Measurements from ENCODE around the gene ICAM3. TPM values are rescaled to one million over a fixed set of nuclear protein-coding genes. Genes with fewer than 3 reads are reported as not detected.

ICAM3 gene

GRCh38 chr19:10286803-10287737 is 52.4 kb downstream of the ICAM3 start, which contains the start of gene ICAM4:
Gene ICAM4, plus strand, starts transcription at chr19:10286955. Its CDS starts 58 bp downstream, at chr19:10287013.
- no peak within 1 kb of the TSS for H3K4me2 ChIP-seq (ENCODE audit: low read length)
- peaks cover 47% of the 10 kb centered on the region for H3K27me3 ChIP-seq (ENCODE audit: control insufficient read depth, insufficient read depth, low read length)
- peaks cover 33% of the 10 kb centered on the region for H3K4me1 ChIP-seq (ENCODE audit: control insufficient read depth, insufficient read depth, low read length)
- H3K9me3 ChIP-seq (replicated peaks; ENCODE audit: low read length): no peaks in the 10 kb centered on the region
- H3K4me3 ChIP-seq (ENCODE audit: low read length): no peak within 1 kb of the TSS
- H3K36me3 ChIP-seq (ENCODE audit: insufficient read depth, low read length): no peaks in the 10 kb centered on the region
- H3K9ac ChIP-seq (ENCODE audit: low read depth, low read length): no peak within 1 kb of the TSS

GRCh38 chr19:10285393-10285792 is 54.0 kb downstream of the ICAM3 start:
- Histone ChIP-seq H3K4me1 (ENCODE audit: control insufficient read depth, insufficient read depth, low read length) (peaks cover 17% of the 10 kb centered on the region), H3K4me2 (ENCODE audit: low read length) (no peak overlapping the region), H3K9me3 (replicated peaks; ENCODE audit: low read length) (no peaks in the 10 kb centered on the region), H3K4me3 (ENCODE audit: low read length) (no peak overlapping the region), H3K27me3 (ENCODE audit: control insufficient read depth, insufficient read depth, low read length) (peaks cover 30% of the 10 kb centered on the region), H3K36me3 (ENCODE audit: insufficient read depth, low read length) (no peaks in the 10 kb centered on the region), H3K9ac (ENCODE audit: low read depth, low read length) (no peak overlapping the region)

DNA sequence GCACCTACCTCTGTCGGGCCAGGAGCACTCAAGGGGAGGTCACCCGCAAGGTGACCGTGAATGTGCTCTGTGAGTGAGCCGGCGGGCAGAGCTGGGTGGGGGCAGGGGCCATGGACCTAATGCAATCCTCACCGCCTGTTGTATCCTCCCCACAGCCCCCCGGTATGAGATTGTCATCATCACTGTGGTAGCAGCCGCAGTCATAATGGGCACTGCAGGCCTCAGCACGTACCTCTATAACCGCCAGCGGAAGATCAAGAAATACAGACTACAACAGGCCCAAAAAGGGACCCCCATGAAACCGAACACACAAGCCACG is 54.5 kb downstream of the ICAM3 start:
- no peaks in the 10 kb centered on the region for H3K36me3 ChIP-seq (ENCODE audit: insufficient read depth, low read length)
- H3K4me2 ChIP-seq (ENCODE audit: low read length): no peak overlapping the region

GRCh38 chr19:10284065-10284959 is 55.1 kb downstream of the ICAM3 start:
- peaks cover 21% of the 10 kb centered on the region for H3K27me3 ChIP-seq (ENCODE audit: control insufficient read depth, insufficient read depth, low read length)
- peaks cover 7% of the 10 kb centered on the region for H3K4me1 ChIP-seq (ENCODE audit: control insufficient read depth, insufficient read depth, low read length)
- no peak overlapping the region for H3K9ac ChIP-seq (ENCODE audit: low read depth, low read length)
- H3K4me3 ChIP-seq (ENCODE audit: low read length): no peak overlapping the region
- no peaks in the 10 kb centered on the region for H3K36me3 ChIP-seq (ENCODE audit: insufficient read depth, low read length)
- no peak overlapping the region for H3K4me2 ChIP-seq (ENCODE audit: low read length)
- no peaks in the 10 kb centered on the region for H3K9me3 ChIP-seq (replicated peaks; ENCODE audit: low read length)

More for the DNA sequence above, 54.5 kb downstream of the ICAM3 start:
- Histone ChIP-seq H3K4me1 (ENCODE audit: control insufficient read depth, insufficient read depth, low read length) (peaks cover 12% of the 10 kb centered on the region), H3K9ac (ENCODE audit: low read depth, low read length) (no peak overlapping the region), H3K4me3 (ENCODE audit: low read length) (no peak overlapping the region), H3K9me3 (replicated peaks; ENCODE audit: low read length) (no peaks in the 10 kb centered on the region), H3K27me3 (ENCODE audit: control insufficient read depth, insufficient read depth, low read length) (peaks cover 26% of the 10 kb centered on the region)

Small RNAs within 50 kb of the gene (small RNA-seq; reads per million reads assigned to genes)
- gene AC011511.1: not detected
- gene AC011511.4: not detected

Data from skeletal muscle satellite cell (primary cell).